CD4-positive, alpha-beta T cell treated with Interleukin-4 for 4 hours (primary cell): ENCODE data around the gene FGF14.

Experiments used
- DNase-seq: peaks from one replicate; pipeline ENCODE4 v3.0.0-alpha.2; 2020

The FGF14 gene

GRCh38 chr13:102361113-102361512, 40.7 kb downstream of the FGF14 start:
- DNase-seq, result no peak

- DNase-seq, result no peak
Measured at GRCh38 chr13:102359264-102359663, 42.6 kb downstream of the FGF14 start.

GRCh38 chr13:102355251-102355650, 46.6 kb downstream of the FGF14 start:
- DNase-seq, result no peak

- no peak for DNase-seq
Measured at GRCh38 chr13:102354011-102354410, 47.8 kb downstream of the FGF14 start.

GRCh38 chr13:102351521-102351920, 50.3 kb downstream of the FGF14 start:
- DNase-seq, result no peak

- no peak for DNase-seq
Measured at GRCh38 chr13:102347490-102347889, 54.4 kb downstream of the FGF14 start.

- DNase-seq, result no peak
Measured at GRCh38 chr13:102346769-102347168, 55.1 kb downstream of the FGF14 start.

- no peak for DNase-seq
Measured at GRCh38 chr13:102344410-102344809, 57.4 kb downstream of the FGF14 start.

GRCh38 chr13:102333320-102334198, 68.3 kb downstream of the FGF14 start:
- DNase-seq, result no peak

GRCh38 chr13:102328909-102329308, 72.9 kb downstream of the FGF14 start:
- no peak for DNase-seq

- DNase-seq, result no peak
Measured at GRCh38 chr13:102327119-102327617, 74.7 kb downstream of the FGF14 start.

GRCh38 chr13:102326381-102327118, 75.3 kb downstream of the FGF14 start:
- DNase-seq, result no peak

- no peak for DNase-seq
Measured at GRCh38 chr13:102325321-102325720, 76.5 kb downstream of the FGF14 start.

GRCh38 chr13:102323505-102323904, 78.3 kb downstream of the FGF14 start:
- no peak for DNase-seq

GRCh38 chr13:102323012-102323411, 78.8 kb downstream of the FGF14 start:
- no peak for DNase-seq

- DNase-seq, result no peak
Measured at GRCh38 chr13:102322211-102322610, 79.6 kb downstream of the FGF14 start.

- DNase-seq, result no peak
Measured at GRCh38 chr13:102318233-102318632, 83.6 kb downstream of the FGF14 start.

GRCh38 chr13:102317593-102317992, 84.3 kb downstream of the FGF14 start:
- no peak for DNase-seq

- no peak for DNase-seq
Measured at GRCh38 chr13:102316732-102317131, 85.1 kb downstream of the FGF14 start.

GRCh38 chr13:102312841-102313240, 89.0 kb downstream of the FGF14 start:
- DNase-seq, result no peak

- no peak for DNase-seq
Measured at GRCh38 chr13:102311901-102312300, 89.9 kb downstream of the FGF14 start.

GRCh38 chr13:102311419-102311796, 90.4 kb downstream of the FGF14 start:
- DNase-seq, result no peak

- no peak for DNase-seq
Measured at GRCh38 chr13:102310691-102311418, 91.0 kb downstream of the FGF14 start.
